Sigmoid colon (tissue), 3 donors: Measurements from ENCODE around the gene PDGFRA.
"Not testable (repeated sequence)": the region's sequence is repeated elsewhere in the genome, so short reads cannot be mapped to it uniquely, and the experiment has no call there.

Experiments used
- CTCF ChIP-seq, 4 experiments: fragments of 450-650 bp in 3 of 4; fragments of 200-600 bp in 1 of 4; IDR thresholded peaks; one replicate each; pipeline ENCODE4 v1.5.1; 2016 to 2019; ENCODE audit warnings: antibody characterized with exemption in 4 of 4, mild to moderate bottlenecking in 3 of 4, moderate library complexity in 2 of 4
- POLR2A ChIP-seq, 2 donors: fragments of 450-650 bp; IDR thresholded peaks; one replicate each; pipeline ENCODE4 v1.6.1; 2016; ENCODE audit warnings: antibody characterized with exemption in 2 of 2, mild to moderate bottlenecking in 2 of 2, moderate library complexity in 2 of 2

GRCh38 chr4:54241268-54241823 is 12.3 kb downstream of the PDGFRA start:
- not testable (repeated sequence) for TF ChIP-seq CTCF, POLR2A (IDR thresholded peaks at IDR 0.05)
